Ovary (tissue), 9 donors: Measurements from ENCODE around the gene DDR1. TPM values are rescaled to one million over a fixed set of nuclear protein-coding genes. Genes with fewer than 3 reads are reported as not detected.

ENCODE experiments used
- DNase-seq, 5 donors: peaks; one replicate each; pipeline ENCODE4 v3.0.0-alpha.2; 2019 to 2020
- H3K27ac ChIP-seq, 2 donors: fragments of 200-600 bp; one replicate each; pipeline versions ENCODE4 v1.5.1 to v1.8.0; 2019 to 2022
- H3K27me3 ChIP-seq: fragments of 200-600 bp; one replicate; pipeline ENCODE4 v1.8.0; 2022
- H3K36me3 ChIP-seq: fragments of 200-600 bp; sonication (generic); one replicate; pipeline ENCODE4 v1.5.1; 2019
- H3K4me1 ChIP-seq: one replicate; pipeline ENCODE4 v1.8.1; 2013; ENCODE audit warnings: mild to moderate bottlenecking, moderate library complexity; ENCODE audit not compliant: insufficient read depth
- H3K4me3 ChIP-seq: fragments of 200-600 bp; sonication (generic); one replicate; pipeline ENCODE4 v1.5.1; 2017
- H3K9me3 ChIP-seq, 2 donors: fragments of 200-600 bp in 1 of 2; sonication (generic) in 1 of 2; one replicate each; pipeline versions ENCODE4 v1.5.1 to v1.8.1; 2013 to 2019; ENCODE audit warnings: mild to moderate bottlenecking in 1 of 2, moderate library complexity in 1 of 2
- CTCF ChIP-seq, 3 donors: fragments of 450-650 bp in 2 of 3; fragments of 200-600 bp in 1 of 3; IDR thresholded peaks; one replicate each; pipeline versions ENCODE4 v1.5.1 to v1.8.0; 2016 to 2022; ENCODE audit warnings: antibody characterized with exemption in 3 of 3, mild to moderate bottlenecking in 1 of 3
- EP300 ChIP-seq: sonication (generic); formaldehyde crosslinking; IDR thresholded peaks from one replicate; pipeline ENCODE4 v1.6.1; 2017; ENCODE audit warnings: antibody characterized with exemption
- POLR2A ChIP-seq: fragments of 450-650 bp; IDR thresholded peaks from one replicate; pipeline ENCODE4 v1.6.1; 2017; ENCODE audit warnings: antibody characterized with exemption, mild to moderate bottlenecking, moderate library complexity
- WGBS, 3 donors: extraction: QIAGEN DNeasy Blood & Tissue Kit in 1 of 3; methylation state at CpG; one replicate each; pipeline versions ENCODE4 v1.1.5 to v1.1.7; 2013 to 2017; 5-methylcytosine and 5-hydroxymethylcytosine counted together
- intact Hi-C, 4 donors: fragments of 100-400 bp; cut with DNase I; formaldehyde crosslinking; loops; one replicate each; pipeline versions ENCODE4 v1.11.0 to v1.15.1; 2022 to 2023
- microRNA-seq, 3 donors: library from miRNA; unstranded; fragments of <30 nt; microRNA quantifications; one replicate each; pipeline versions ENCODE4 to v1.2.0, GENCODE V29; 2019 to 2020
- polyA plus RNA-seq, 2 donors: library from polyadenylated mRNA; stranded (reverse); fragments of 200-250 nt in 1 of 2; fragments of 350-450 nt in 1 of 2; fragmentation: Illumina TruSeq in 1 of 2; extraction: RNeasy Lipid Tissue Mini Kit (QIAGEN cat#74804) in 1 of 2; gene quantifications; one replicate each; pipeline ENCODE4 v1.2.3, GENCODE V29; 2013 to 2014
- small RNA-seq: library from RNA; depleted of rRNA; stranded (forward); fragments of <200 nt; gene quantifications from one replicate; pipeline ENCODE3, GENCODE V24; 2016
- total RNA-seq, 7 donors: library from RNA; depleted of rRNA in 2 of 7; stranded (reverse); fragments of >200 nt in 2 of 7; fragmentation: NEBNext Ultra II Directional in 3 of 7; extraction: Animal tissue kit (Norgen Biotek cat#: 25700) in 3 of 7; gene quantifications; one replicate each; pipeline versions ENCODE4 v1.1.0 to v1.2.4, GENCODE V29; 2016 to 2023
- donor health status: DM: no; HTN: no; CAD: no; lungs with moderate emphysema.
- donor health status: DM: no; HTN: no; CAD: no.
- donor health status: Bipolar disorder and iron deficiency.
- donor health status: DM: yes; HTN: yes; CAD: no.
- donor health status: DM: no; HTN: no; CAD: no.
- donor health status: DM: yes; HTN: yes; CAD: no.

Gene DDR1
- total and polyA plus RNA-seq, 9 donors = 20.1 to 116 (median 64.5) TPM

GRCh38 chr6:30944051-30944450, 59.7 kb downstream of the DDR1 start:
- no peak overlapping the region for H3K4me3 ChIP-seq
- H3K27me3 ChIP-seq = no peaks in the 10 kb centered on the region
- DNase-seq = no peak
- no peaks in the 10 kb centered on the region for H3K36me3 ChIP-seq
- TF ChIP-seq POLR2A (no peak), CTCF (IDR thresholded peaks at IDR 0.05) (no peak), EP300 (no peak)
- peaks cover 3% of the 10 kb centered on the region for H3K4me1 ChIP-seq
- intact Hi-C loops = no loop called here
- H3K9me3 ChIP-seq = no peaks in the 10 kb centered on the region
- whole genome bisulfite sequencing, 3 donors = 88 to 96% (median 95%) methylated on average over 4 of the region's 4 CpGs
- H3K27ac ChIP-seq = no peak overlapping the region

GRCh38 chr6:30945281-30945680, 61.0 kb downstream of the DDR1 start:
- 81 to 84% (median 81%) methylated on average over 5 of the region's 5 CpGs for WGBS, 3 donors

DNA sequence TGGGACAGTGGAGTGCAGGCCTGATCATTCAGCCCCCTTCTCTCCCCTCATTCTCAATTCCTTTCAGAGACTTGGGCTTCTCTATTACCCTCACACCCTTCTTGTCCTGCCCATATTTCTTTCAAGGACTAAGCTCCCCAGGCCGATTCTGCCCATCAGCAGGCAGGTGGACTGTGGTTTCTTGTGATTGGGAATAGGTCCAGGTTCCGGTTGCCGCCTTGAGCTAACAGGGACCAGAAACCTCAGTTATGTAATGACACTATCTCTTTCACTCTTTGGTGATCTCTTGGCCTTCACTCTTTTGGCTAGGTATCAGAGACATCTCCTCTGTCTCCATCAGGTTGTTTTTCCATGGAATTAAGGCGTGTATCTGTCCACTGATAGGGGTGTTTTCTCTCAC, 62.9 kb downstream of the DDR1 start:
- Histone ChIP-seq H3K36me3 (no peaks in the 10 kb centered on the region), H3K9me3 (no peaks in the 10 kb centered on the region), H3K27me3 (no peaks in the 10 kb centered on the region), H3K4me3 (no peak overlapping the region), H3K27ac (no peak overlapping the region), H3K4me1 (peaks cover 3% of the 10 kb centered on the region)
- TF ChIP-seq CTCF (IDR thresholded peaks at IDR 0.05) (no peak), POLR2A (no peak)
- 61 to 73% (median 71%) methylated on average over 4 of the region's 4 CpGs for WGBS, 3 donors
- no peak for DNase-seq
- intact Hi-C loops = no loop called here

More at GRCh38 chr6:30945281-30945680, 61.0 kb downstream of the DDR1 start:
- DNase-seq = no peak
- Histone ChIP-seq H3K4me1 (peaks cover 3% of the 10 kb centered on the region), H3K4me3 (no peak overlapping the region), H3K36me3 (no peaks in the 10 kb centered on the region), H3K27me3 (no peaks in the 10 kb centered on the region), H3K9me3 (no peaks in the 10 kb centered on the region), H3K27ac (no peak overlapping the region)
- TF ChIP-seq CTCF (IDR thresholded peaks at IDR 0.05) = no peak
- TF ChIP-seq EP300 = no peak
- TF ChIP-seq POLR2A = no peak
- intact Hi-C loops = no loop called here

DNA sequence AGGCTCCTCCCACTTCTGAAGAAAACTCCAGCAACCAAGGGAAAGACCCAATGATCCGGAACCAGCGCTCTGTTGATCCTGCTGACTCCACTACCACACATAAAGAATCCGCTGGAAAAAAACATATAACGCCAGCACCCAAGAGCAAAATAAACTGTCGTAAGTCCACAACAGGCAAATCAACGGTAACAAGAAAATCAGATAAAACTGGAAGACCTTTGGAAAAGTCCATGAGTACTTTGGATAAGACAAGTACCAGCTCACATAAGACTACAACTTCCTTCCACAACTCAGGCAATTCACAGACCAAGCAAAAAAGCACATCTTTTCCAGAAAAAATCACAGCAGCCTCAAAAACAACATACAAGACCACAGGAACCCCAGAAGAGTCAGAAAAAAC, 64.5 kb downstream of the DDR1 start:
- TF ChIP-seq EP300 (no peak), CTCF (IDR thresholded peaks at IDR 0.05) (no peak), POLR2A (no peak)
- Histone ChIP-seq H3K9me3 (no peaks in the 10 kb centered on the region), H3K4me3 (no peak overlapping the region), H3K4me1 (no peaks in the 10 kb centered on the region), H3K36me3 (no peaks in the 10 kb centered on the region), H3K27ac (no peak overlapping the region), H3K27me3 (no peaks in the 10 kb centered on the region)
- no peak for DNase-seq
- WGBS, 3 donors = 94% methylated on average over 6 of the region's 6 CpGs
- intact Hi-C loops = no loop called here

Small RNA genes lying within 50 kb of the gene (microRNA-seq; reads per million reads assigned to microRNA genes)
- 0 to 0.38 (median 0.32) reads per million in 3 donors for gene MIR4640

Small RNA genes lying within 50 kb of the gene (small RNA-seq; reads per million reads assigned to genes)
- not detected for gene RF00019

Other genes with a start within 250 kb of the DDR1 start
- 10 to 100 TPM in 6 of 7 donors, 1 to 10 TPM in 1; 6.0 to 20.0 (median 14.8) TPM for gene C6orf136, start 237.4 kb upstream of the DDR1 start, total RNA-seq
- 1 to 10 TPM; 6.4 to 9.3 TPM for gene C6orf136, start 237.4 kb upstream of the DDR1 start, polyA plus RNA-seq
- 10 to 100 TPM; 18.0 to 27.4 (median 22.5) TPM for gene DHX16, start 211.5 kb upstream of the DDR1 start, total RNA-seq
- 10 to 100 TPM; 19.3 to 27.4 TPM for gene DHX16, start 211.5 kb upstream of the DDR1 start, polyA plus RNA-seq
- gene PPP1R18, start 197.9 kb upstream of the DDR1 start, total RNA-seq = 10 to 100 TPM; 14.7 to 86.4 (median 56.0) TPM
- gene PPP1R18, start 197.9 kb upstream of the DDR1 start, polyA plus RNA-seq = 10 to 100 TPM; 51.0 to 95.9 TPM
- 10 to 100 TPM in 5 of 7 donors, 1 to 10 TPM in 2; 3.4 to 23.2 (median 15.3) TPM for gene NRM, start 193.5 kb upstream of the DDR1 start, total RNA-seq
- gene NRM, start 193.5 kb upstream of the DDR1 start, polyA plus RNA-seq = 10 to 100 TPM; 15.3 to 15.4 TPM
- gene MDC1, start 167.2 kb upstream of the DDR1 start, total RNA-seq = 10 to 100 TPM; 13.1 to 62.5 (median 43.9) TPM
- gene MDC1, start 167.2 kb upstream of the DDR1 start, polyA plus RNA-seq = 10 to 100 TPM; 20.1 to 39.0 TPM
- 100 to 1,000 TPM; 242 to 697 (median 630) TPM for gene TUBB, start 164.2 kb upstream of the DDR1 start, total RNA-seq
- 100 to 1,000 TPM; 370 to 772 TPM for gene TUBB, start 164.2 kb upstream of the DDR1 start, polyA plus RNA-seq
- gene FLOT1, start 141.8 kb upstream of the DDR1 start, total RNA-seq = 100 to 1,000 TPM in 6 of 7 donors, 10 to 100 TPM in 1; 64.1 to 154 (median 116) TPM
- gene FLOT1, start 141.8 kb upstream of the DDR1 start, polyA plus RNA-seq = 100 to 1,000 TPM; 124 to 180 TPM
- gene IER3, start 140.0 kb upstream of the DDR1 start, total RNA-seq = 100 to 1,000 TPM in 1 of 7 donors, 10 to 100 TPM in 5, 1 to 10 TPM in 1; 9.7 to 221 (median 20.6) TPM
- 10 to 100 TPM; 16.1 to 30.6 TPM for gene IER3, start 140.0 kb upstream of the DDR1 start, polyA plus RNA-seq
- 10 to 100 TPM in 6 of 7 donors, 1 to 10 TPM in 1; 5.6 to 43.9 (median 25.7) TPM for gene GTF2H4, start 23.7 kb downstream of the DDR1 start, total RNA-seq
- 10 to 100 TPM; 22.0 to 24.5 TPM for gene GTF2H4, start 23.7 kb downstream of the DDR1 start, polyA plus RNA-seq
- 10 to 100 TPM in 6 of 7 donors, 1 to 10 TPM in 1; 6.7 to 32.3 (median 19.8) TPM for gene VARS2, start 29.7 kb downstream of the DDR1 start, total RNA-seq
- gene VARS2, start 29.7 kb downstream of the DDR1 start, polyA plus RNA-seq = 10 to 100 TPM; 17.0 to 23.4 TPM
- 1 to 10 TPM in 1 of 7 donors, under 1 TPM in 2, not detected in 4; 0.80 to 3.1 (median 0.82) TPM for gene SFTA2, start 47.7 kb downstream of the DDR1 start, total RNA-seq
- not detected for gene SFTA2, start 47.7 kb downstream of the DDR1 start, polyA plus RNA-seq
- under 1 TPM in 1 of 7 donors, not detected in 6; under 0.01 TPM for gene MUCL3, start 56.5 kb downstream of the DDR1 start, total RNA-seq
- gene MUCL3, start 56.5 kb downstream of the DDR1 start, polyA plus RNA-seq = not detected
- not detected for gene MUC21, start 99.2 kb downstream of the DDR1 start, total RNA-seq
- not detected for gene MUC21, start 99.2 kb downstream of the DDR1 start, polyA plus RNA-seq
- gene MUC22, start 126.0 kb downstream of the DDR1 start, total RNA-seq = not detected
- gene MUC22, start 126.0 kb downstream of the DDR1 start, polyA plus RNA-seq = not detected
- not detected for gene C6orf15, start 228.1 kb downstream of the DDR1 start, total RNA-seq
- gene C6orf15, start 228.1 kb downstream of the DDR1 start, polyA plus RNA-seq = not detected
- gene PSORS1C1, start 230.3 kb downstream of the DDR1 start, total RNA-seq = 1 to 10 TPM in 5 of 7 donors, under 1 TPM in 2; 0.45 to 7.7 (median 2.2) TPM
- gene PSORS1C1, start 230.3 kb downstream of the DDR1 start, polyA plus RNA-seq = 1 to 10 TPM; 3.8 to 7.8 TPM
- under 1 TPM in 1 of 7 donors, not detected in 6; 0.34 TPM for gene CDSN, start 235.9 kb downstream of the DDR1 start, total RNA-seq
- gene CDSN, start 235.9 kb downstream of the DDR1 start, polyA plus RNA-seq = under 1 TPM in 1 of 2 donors, not detected in 1; 0.05 TPM